ENCODE measurements around the gene PLA2G10. TPM values are rescaled to one million over a fixed set of nuclear protein-coding genes. Genes with fewer than 3 reads are reported as not detected.

The PLA2G10 gene
- total and polyA plus RNA-seq, 9 of the 15 experiments (the other 6 are each of a cell fraction or from before 2014, with no cell fraction given) = not detected

- no peaks in the 10 kb centered on the region for H3K27me3 ChIP-seq (ENCODE audit: control insufficient read depth in 2 of 2, insufficient read depth in 2 of 2, low read length in 2 of 2)
- no peaks in the 10 kb centered on the region for H3K79me2 ChIP-seq (ENCODE audit: control insufficient read depth, insufficient read depth, low read length)
- peak; percentile 100 for ATAC-seq
- H3K9me1 ChIP-seq (ENCODE audit: control insufficient read depth, insufficient read depth, low read length) = no peaks in the 10 kb centered on the region
- ChIA-PET CTCF (ENCODE audit: low intra/inter-chr PET ratio) (no interaction called here), POLR2A (interaction anchor here (0.8 to 1.6 kb wide), 5 partner anchors 9 to 18 kb away, joined by 3 to 6 read pairs (median 3); no protein-coding TSS in a partner anchor)
- BruUV-seq (replicated peaks) = no TSS peak
- WGBS (ENCODE audit: insufficient coverage, low coverage, missing lambda C conversion rate) = 9% methylated on average over 2 of the region's 2 CpGs
- H3K27ac ChIP-seq (ENCODE audit: extremely low read depth, low read depth, low read length) = peak overlapping the region; percentile 62
- intact Hi-C loops (cut with micrococcal nuclease) (no loop called here), in situ Hi-C loops (cut with MboI) (no loop called here)
- no peaks in the 10 kb centered on the region for H3K9me3 ChIP-seq (replicated peaks; ENCODE audit: control insufficient read depth, insufficient read depth, low read depth, low read length)
- H3K9ac ChIP-seq (ENCODE audit: insufficient read depth in 1 of 2, low read depth in 2 of 2, low read length in 2 of 2) = peak overlapping the region in 1 of 2 experiments; percentile 14; a peak in 1 of 4 replicates
- peak overlapping the region; percentile 49; the same call in 1 of the 2 replicates for H2AFZ ChIP-seq (ENCODE audit: low read depth, low read length)
- DNase-seq (ENCODE audit: extremely low read depth in 1 of 4, low spot score in 3 of 4) = peak in 2 of 4 experiments; percentile 71 to 84
- FAIRE-seq = peak; percentile 95
- peak overlapping the region; percentile 15 for H3K4me2 ChIP-seq (ENCODE audit: insufficient read depth, low read length)
- H4K20me1 ChIP-seq (replicated peaks; ENCODE audit: control insufficient read depth, insufficient read depth, low read length) = no peaks in the 10 kb centered on the region
- H3K4me3 ChIP-seq = no peak overlapping the region
- peaks cover 59% of the 10 kb centered on the region for H3K36me3 ChIP-seq (ENCODE audit: control insufficient read depth, insufficient read depth, low read length)
- H3K4me1 ChIP-seq (replicated peaks in 1 of 2; ENCODE audit: control insufficient read depth in 2 of 2, insufficient read depth in 2 of 2, low read length in 2 of 2) = peaks cover 5 to 7% of the 10 kb centered on the region in 2 experiments; a peak in 3 of 5 replicates
- TF ChIP-seq ZNF785 (CRISPR knock-in tag; IDR thresholded peaks at IDR 0.05) (no peak), PRPF4 (IDR thresholded peaks at IDR 0.05; ENCODE audit: insufficient read depth, low read depth, low read length, poor library complexity, severe bottlenecking) (no peak), ELK3 (CRISPR knock-in tag; IDR thresholded peaks at IDR 0.05) (no peak), PHTF2 (CRISPR knock-in tag; IDR thresholded peaks at IDR 0.05) (no peak), RBM14 (IDR thresholded peaks at IDR 0.05; ENCODE audit: borderline replicate concordance, insufficient read depth, low read depth, low read length) (no peak), MEIS2 (IDR thresholded peaks at IDR 0.05; ENCODE audit: partially characterized antibody) (peak; percentile 83), HNRNPLL (IDR thresholded peaks at IDR 0.05; ENCODE audit: low read depth, low read length, poor library complexity, severe bottlenecking) (no peak), ZNF41 (CRISPR knock-in tag; conservative IDR thresholded peaks at IDR 0.05) (no peak), TAF1 (IDR thresholded peaks at IDR 0.05; ENCODE audit: control insufficient read depth, extremely low read depth, insufficient read depth, low read length, severe bottlenecking) (no peak), ZNF830 (CRISPR knock-in tag; IDR thresholded peaks at IDR 0.05) (no peak), JUND (IDR thresholded peaks at IDR 0.05; ENCODE audit: borderline replicate concordance, low read depth, low read length) (peak; percentile 22; the same call in 1 of the 2 replicates), JUND (tag; IDR thresholded peaks at IDR 0.05; ENCODE audit: borderline replicate concordance, low read depth, low read length) (no peak; the same call in 2 of the 3 replicates), HNRNPL (IDR thresholded peaks at IDR 0.05; ENCODE audit: low read depth, low read length) (no peak)
- TF ChIP-seq, protein P1, sequence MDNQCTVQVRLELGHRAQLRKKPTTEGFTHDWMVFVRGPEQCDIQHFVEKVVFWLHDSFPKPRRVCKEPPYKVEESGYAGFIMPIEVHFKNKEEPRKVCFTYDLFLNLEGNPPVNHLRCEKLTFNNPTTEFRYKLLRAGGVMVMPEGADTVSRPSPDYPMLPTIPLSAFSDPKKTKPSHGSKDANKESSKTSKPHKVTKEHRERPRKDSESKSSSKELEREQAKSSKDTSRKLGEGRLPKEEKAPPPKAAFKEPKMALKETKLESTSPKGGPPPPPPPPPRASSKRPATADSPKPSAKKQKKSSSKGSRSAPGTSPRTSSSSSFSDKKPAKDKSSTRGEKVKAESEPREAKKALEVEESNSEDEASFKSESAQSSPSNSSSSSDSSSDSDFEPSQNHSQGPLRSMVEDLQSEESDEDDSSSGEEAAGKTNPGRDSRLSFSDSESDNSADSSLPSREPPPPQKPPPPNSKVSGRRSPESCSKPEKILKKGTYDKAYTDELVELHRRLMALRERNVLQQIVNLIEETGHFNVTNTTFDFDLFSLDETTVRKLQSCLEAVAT (IDR thresholded peaks at IDR 0.05) = 0 out of 4 replicates have a peak, but pooled peaks of 1 of the 2 experiments have one; percentile 22
- TF ChIP-seq, protein P2, sequence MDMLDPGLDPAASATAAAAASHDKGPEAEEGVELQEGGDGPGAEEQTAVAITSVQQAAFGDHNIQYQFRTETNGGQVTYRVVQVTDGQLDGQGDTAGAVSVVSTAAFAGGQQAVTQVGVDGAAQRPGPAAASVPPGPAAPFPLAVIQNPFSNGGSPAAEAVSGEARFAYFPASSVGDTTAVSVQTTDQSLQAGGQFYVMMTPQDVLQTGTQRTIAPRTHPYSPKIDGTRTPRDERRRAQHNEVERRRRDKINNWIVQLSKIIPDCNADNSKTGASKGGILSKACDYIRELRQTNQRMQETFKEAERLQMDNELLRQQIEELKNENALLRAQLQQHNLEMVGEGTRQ (CRISPR knock-in tag; IDR thresholded peaks at IDR 0.05) = no peak
- TF ChIP-seq, protein P3, sequence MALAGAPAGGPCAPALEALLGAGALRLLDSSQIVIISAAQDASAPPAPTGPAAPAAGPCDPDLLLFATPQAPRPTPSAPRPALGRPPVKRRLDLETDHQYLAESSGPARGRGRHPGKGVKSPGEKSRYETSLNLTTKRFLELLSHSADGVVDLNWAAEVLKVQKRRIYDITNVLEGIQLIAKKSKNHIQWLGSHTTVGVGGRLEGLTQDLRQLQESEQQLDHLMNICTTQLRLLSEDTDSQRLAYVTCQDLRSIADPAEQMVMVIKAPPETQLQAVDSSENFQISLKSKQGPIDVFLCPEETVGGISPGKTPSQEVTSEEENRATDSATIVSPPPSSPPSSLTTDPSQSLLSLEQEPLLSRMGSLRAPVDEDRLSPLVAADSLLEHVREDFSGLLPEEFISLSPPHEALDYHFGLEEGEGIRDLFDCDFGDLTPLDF (CRISPR knock-in tag; IDR thresholded peaks at IDR 0.05) = no peak
- TF ChIP-seq, protein P4, sequence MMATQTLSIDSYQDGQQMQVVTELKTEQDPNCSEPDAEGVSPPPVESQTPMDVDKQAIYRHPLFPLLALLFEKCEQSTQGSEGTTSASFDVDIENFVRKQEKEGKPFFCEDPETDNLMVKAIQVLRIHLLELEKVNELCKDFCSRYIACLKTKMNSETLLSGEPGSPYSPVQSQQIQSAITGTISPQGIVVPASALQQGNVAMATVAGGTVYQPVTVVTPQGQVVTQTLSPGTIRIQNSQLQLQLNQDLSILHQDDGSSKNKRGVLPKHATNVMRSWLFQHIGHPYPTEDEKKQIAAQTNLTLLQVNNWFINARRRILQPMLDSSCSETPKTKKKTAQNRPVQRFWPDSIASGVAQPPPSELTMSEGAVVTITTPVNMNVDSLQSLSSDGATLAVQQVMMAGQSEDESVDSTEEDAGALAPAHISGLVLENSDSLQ (IDR thresholded peaks at IDR 0.05) = peak; percentile 84
Measured at GRCh38 chr16:14658063-14658462, 36.0 kb downstream of the PLA2G10 start.
